ENCODE data around the gene HYLS1.
A peak's percentile ranks its signal among the peaks of the same experiment; 100 is the strongest.

Gene HYLS1

DNA sequence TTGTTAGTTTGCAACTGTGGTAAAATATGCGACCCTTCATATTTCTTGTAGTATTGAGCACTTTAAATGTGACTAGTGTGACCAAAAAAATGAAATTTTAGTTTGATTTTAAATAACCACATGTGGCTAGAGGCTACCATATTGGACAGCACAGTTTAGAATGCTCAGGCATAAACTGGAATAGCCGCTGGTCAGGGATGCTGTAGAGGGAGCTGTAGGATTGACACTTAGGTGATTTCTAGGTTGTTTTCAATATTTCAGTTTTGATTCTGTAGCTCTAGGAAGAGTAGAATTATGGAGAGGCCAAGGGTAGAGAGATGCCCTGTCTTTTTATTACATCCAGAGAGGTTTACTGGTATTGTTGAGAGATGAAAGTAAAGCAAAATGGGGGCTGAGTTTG is 47.6 kb downstream of the HYLS1 start:
- no peak for DNase-seq

DNA sequence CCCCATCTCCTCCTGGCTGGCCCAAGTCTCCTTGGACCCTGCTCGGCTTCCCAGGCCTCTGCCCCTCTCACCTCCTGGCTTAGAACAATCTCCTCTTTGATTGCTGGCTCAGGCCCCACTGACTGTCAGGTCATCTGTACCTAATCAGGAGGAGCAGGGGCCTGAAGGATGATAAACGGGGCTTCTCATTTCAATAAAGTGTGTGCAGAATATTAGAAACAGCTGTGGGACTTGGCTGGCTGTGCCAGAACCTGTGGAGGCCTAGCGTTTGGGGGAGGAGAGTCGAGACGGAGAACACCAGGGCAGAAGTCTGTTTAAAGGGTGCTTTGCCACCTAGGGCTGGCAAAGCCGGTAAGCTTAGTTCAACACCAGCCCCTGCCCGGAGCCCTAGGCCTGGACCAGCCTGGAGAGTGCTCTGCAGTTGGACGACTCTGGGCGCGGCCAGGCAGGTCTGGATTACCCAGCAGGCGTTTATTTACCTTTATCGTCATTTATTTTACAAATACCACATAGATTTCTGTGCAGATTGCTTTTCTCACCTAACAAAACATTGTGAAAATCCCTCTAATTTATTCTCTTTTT is 48.2 kb downstream of the HYLS1 start:
- DNase-seq = no peak

DNA sequence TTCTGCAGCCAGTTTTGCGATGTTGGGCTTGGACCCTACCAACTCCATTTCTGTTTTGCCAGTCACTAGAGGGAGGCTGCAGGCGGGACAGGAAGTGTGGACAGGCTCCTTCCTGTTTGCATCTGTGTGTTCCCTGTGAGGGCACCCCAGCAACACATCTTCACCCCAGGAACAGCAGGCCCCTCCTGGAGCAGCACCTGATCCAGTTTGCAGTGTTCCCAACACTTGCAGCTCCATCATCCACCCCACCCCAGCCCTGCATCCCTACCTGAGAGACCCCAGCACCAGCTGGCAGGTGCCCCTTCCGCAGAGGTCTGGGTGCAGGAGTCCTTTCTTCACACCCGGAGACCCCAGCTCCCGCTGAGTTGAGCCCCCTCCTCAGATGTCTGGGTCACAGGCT is 51.0 kb downstream of the HYLS1 start:
- DNase-seq = no peak

DNA sequence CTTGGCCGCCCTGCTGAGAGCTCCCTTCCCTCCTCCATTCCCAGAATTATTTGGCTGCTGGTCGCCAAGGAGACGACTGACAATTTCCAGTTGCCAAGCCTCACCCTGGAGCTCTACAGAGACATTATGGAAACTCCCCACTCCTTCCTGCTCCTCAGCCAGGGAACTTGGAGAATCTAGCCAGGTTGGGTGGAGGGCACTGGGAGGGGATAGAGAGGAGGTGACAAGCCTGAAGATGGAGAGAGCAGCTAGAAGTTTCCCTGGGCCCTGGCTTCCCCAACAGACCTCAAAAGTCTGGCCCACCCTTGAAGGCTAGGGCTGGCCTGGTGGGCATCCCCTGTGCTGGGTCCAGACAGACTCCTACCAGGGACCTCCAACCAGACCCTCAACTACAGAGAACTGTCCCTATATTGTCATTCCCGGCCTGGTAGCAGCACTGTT is 51.6 kb downstream of the HYLS1 start:
- DNase-seq = no peak

DNA sequence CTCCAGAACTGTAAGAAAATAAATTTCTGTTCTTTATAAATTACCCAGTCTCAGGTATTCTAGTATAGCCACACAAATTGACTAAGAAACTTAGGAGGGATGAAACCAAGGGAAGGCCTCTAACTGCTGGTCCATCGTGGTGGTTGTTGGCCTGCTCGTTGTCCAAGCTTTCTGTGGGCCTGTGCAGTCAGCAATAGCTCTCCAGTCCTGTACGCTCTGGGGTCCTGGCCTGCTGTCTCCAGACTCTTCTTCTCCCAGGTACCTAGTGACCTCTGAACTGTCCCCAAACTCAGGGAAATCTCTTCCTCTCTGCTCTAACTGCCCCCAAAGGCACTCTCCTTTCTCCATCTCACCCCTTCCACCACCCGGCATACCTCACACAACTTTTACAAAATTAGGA is 52.7 kb downstream of the HYLS1 start:
- DNase-seq = no peak

DNA sequence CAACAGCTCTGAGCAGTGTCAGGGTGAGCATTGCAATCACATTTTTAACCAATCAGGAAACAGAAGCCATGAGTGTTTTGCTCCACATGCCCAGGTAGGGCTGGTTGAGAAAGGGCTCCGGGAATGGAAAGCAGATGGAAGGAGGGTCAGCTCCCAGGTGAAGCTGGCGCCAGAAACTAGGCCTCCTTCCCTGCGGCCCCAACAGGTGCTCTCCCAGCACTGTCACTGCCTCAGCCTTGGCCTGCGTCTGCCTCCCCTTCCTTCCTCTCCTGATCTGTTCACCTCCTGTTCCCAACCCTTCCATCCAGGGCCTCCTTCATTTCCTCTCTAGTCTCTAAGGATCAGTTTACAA is 53.8 kb downstream of the HYLS1 start:
- no peak for DNase-seq

DNA sequence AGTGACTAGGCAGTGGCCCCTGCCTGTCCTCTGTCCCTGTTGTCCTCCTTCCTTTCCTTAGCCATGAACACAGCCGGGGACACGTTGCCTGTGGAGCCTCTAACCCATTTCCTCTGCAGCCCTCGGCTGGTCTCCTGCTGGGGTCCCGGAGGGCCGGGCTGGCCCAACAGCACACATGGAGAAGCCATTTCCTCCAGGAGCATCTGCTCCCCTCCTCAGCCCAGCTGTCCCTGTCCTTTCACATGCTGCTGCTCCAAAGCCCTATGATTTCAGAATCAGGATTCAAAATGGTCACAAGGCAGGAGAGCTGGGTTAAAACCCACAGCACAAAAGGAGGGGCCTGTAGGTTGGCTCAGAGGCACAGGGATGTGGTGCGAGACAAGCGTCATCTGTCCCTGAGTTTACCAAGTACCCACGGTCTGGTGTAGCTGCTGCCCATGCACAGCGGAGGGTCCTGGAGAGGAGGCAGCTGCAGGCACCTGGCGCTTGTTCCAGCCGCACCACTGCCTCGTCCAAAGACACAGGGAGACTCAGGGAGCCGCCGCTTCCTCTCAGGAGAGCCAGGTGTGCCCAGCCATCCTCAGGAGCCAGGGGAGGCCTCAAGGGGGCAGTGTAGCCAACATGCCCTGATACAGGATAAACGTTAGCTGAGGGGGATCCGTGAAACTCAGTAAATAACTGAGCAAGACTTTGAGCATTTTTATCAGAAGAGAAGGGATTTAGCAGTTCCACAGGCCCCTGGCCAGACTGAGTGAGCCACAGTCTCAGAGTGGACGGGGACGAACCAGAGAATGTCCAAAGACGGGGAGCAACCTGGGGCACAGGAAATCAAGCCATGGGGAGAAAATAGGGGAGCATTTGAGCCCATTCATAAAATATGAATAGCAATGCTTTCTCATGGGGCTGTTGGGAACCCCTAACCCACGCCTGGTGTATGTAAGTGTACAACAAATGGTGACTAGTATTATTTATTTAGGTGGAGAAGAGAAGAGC is 54.4 kb downstream of the HYLS1 start:
- peak; percentile 7 for DNase-seq

DNA sequence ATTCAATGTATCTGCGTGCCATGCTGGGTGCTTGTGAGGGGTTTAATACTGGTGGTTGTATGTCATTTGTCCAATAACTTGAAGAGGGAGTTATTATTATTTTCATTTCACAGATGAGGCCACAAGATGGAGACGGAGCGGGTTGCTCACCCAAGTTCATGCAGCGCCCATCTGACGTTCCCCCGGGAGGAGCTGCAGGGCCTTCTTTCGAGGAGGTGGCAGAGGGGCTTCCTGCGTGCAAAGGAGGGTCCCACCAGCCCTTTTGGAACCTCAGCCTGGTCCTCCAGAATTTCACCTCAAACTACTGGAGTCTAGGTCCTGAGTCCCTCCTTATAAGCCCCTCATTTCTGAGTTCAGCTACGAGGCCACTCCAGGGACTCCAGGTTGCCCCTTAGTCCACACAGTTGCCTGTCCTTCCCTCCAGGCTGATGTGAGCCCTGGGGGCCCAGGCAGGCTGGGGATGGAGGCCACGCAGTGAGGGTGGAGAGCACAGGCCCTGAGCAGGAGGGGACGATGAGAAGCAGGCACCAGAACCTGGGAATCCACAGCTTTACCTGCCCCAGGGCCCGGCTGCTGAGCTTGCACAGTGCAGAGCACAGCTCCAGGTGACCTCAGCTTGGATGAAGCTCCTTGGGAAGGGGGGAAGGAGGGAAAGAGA is 55.4 kb downstream of the HYLS1 start:
- no peak for DNase-seq

DNA sequence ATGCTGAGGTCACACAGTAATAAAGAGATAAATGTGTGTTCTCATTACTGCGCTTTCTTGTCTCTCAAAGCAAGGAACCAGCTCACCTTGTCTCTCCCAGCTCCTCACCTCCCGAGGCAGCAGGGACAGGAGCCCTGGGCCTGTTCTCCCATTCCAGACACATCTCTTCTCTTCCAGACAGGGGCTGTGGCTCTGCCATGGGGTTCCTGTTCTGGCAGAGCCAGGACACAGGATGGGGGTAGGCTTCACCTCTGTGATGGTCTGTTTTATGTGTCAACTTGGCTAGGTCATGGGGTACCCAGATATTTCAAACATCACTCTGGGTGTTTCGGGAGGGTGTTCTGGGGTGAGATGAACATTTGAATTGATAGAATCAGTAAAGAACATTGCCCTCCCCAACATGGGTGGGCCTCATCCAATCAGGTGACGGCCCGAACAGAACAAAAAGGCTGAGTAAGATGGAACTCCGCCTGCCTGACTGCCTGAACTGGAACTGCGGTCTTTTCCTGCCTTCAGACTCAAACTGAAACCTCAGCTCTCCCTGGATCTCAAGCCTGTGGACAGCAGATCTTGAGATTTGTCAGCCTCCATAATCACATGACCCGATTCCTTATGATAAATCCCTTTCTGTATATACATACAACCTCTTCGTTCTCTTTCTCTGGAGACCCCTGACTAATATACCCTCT is 56.3 kb downstream of the HYLS1 start:
- no peak for DNase-seq

DNA sequence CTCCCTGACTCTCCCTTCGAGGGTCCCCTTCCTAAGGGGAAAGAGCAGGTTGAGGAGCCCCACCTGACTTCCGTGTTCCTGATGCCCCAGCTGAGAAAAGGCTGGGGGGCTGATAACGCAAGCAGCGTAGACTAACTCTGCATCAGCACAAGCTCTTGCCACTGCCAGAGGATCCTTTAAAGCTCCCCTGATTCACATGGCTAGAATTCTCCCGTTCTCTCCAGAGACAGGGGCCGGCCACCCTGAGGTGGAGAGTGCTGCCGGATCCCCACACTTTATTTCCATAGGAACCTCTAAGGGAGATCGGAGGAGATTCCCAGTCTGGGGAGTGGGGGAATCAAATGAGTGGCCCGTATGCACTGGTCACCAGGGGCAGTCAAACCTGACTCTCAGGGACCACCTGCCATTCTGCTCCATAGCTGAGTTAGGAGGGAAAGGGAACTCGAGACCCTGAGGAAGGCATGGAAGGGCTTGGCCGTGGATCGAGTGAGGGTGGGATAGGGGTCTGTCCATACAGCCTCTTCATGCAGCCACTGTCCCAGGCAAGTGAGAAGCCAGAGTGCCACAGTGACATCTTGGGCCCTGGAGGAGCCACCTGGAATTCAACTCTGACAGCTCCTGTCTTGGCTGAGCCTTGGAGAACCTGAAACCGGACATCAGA is 57.0 kb downstream of the HYLS1 start:
- no peak for DNase-seq

DNA sequence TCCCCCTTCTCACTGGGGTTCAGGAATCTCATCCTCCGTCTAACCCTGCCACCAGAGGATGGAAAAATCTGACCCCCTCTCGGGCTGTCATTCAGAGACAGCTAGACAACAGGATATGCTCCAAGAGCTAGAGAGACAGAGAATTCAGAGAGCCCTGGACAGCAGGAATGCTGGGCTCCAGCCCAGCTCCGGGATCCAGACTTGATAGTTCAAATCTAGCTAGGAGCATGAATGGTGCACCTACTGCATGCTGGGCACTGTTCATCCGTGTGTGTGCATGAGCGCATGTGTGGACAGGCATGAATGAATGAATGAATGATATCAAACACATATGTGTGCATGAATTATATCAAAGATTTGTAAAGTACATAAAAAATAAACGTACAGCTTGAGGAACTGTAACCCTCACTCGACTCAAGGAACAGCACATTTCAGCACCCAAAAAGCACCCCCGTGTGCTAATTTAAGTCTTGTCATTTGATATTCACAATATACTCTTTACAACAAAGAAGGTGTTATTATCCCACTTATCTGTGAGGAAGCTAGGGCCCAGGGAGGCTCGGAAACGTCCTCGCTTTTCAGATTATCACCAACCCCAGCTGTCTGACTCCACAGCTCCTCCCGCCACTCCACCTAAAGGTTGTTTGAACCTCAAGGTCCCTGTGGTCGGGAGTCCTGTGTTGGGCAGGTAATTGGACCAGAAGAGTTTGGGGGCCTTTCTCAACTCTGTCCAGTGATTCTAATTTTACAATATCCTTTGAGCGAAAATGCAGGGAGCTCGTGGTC is 57.7 kb downstream of the HYLS1 start:
- DNase-seq = no peak

DNA sequence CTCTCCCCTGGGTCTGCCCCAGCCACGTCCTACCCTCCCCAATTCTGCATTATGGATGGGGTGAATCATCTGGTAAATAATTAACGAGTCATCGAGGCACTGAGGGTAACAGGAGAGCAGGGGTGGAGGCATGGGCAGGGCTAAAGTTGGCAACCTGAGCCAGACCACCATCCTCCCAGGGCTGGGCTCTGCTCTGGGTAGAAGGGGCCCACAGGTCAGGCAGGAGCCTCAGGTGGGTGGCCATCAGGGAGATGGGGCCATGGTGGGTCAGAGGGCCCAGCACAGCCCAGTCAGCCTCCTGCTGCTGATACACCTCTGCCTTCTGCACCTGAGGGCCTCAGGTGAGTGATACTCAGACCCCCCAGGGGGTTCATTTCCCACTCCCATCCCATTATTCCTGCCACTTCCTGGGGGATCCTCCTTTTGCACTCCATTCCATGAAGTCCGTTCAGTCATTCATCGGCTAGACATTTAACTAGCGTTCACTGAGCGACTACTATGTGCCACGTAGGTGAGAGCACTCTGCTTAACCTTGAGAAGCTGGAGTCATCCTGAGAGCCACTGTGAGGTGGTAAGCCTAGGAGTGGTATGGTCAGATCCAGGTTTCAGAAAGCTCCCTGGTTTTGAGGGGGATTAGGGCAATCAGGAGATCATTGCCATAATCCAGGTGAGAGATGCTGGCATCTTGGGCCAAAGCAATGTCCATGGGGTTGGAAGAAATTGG is 58.5 kb downstream of the HYLS1 start, which contains the start of gene VSIG10L2:
Gene VSIG10L2 (plus strand): TSS at position 248 of the 724 bp plus-strand sequence. CDS start 12 bp downstream, at position 260.
- DNase-seq = no peak

DNA sequence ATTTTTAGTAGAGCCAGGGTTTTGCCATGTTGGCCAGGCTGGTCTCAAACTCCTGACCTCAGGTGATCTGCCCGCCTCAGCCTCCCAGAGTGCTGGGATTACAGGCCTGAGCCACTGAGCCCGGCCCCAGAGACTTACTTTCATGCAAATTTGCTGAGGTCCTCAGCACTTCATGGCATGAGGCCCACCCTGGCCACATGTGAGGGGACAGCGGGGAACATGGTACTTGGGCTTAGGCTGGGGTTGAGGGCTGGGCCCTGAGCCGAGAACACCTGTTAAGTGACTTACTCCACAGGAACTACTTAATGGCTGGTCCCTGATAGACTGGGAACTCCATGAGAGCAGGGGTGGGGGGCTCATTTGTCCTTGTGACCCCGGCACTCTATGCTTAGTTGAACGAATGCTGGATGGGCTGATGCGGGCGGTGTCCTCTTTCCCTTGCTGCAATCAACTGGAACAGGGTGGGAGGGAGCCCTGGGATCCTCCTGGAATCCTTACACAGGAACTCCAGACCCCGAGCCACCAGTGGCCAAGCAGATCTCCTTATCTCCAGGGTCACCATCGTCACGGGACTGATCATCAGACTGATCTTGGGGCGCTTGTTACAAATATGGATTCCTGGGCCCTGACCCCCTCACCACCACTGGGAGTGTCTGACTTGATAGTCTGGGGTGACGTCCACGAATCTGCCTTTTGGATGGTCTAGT is 59.4 kb downstream of the HYLS1 start:
- DNase-seq = no peak

DNA sequence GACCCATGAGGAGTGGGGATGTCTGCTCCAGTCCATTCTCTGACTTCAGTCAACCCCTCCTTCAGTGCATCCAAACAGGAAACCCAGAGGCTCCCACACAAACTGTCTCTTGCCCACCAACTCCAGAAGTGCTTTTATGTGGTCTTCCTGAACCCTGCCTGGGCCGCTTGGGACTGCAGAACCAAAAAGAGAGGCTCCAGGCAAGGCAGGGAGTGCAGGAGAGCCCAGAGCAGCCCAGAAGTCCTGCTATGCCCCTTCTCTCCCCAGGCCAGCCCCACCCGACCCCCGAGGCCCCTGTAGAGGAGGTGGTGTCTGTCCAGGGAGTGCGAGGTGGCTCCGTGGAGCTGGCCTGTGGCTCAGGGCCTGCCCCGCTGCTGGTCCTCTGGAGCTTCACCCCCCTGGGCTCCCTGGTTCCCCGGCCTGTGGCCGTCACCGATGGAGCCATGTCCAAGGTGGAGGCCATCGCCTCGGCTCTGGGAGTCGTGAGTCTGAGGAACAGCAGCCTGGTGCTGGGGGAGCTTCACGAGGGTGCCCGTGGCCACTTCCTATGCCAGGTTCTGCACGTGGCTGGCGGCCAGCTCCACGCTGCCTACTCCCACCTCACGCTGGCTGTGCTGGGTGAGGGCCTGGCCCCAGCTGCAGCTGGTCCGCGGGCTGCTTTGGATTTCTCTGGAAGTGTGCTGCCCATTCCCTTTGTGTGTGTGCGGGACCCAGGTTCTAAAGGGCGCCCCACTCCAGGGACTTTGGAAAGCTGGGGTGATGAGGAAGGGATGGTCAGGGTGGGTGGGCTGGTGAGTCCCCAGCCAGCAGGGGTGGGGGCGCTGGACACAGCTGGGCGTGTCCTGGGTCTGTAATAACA is 60.2 kb downstream of the HYLS1 start:
- no peak for DNase-seq

DNA sequence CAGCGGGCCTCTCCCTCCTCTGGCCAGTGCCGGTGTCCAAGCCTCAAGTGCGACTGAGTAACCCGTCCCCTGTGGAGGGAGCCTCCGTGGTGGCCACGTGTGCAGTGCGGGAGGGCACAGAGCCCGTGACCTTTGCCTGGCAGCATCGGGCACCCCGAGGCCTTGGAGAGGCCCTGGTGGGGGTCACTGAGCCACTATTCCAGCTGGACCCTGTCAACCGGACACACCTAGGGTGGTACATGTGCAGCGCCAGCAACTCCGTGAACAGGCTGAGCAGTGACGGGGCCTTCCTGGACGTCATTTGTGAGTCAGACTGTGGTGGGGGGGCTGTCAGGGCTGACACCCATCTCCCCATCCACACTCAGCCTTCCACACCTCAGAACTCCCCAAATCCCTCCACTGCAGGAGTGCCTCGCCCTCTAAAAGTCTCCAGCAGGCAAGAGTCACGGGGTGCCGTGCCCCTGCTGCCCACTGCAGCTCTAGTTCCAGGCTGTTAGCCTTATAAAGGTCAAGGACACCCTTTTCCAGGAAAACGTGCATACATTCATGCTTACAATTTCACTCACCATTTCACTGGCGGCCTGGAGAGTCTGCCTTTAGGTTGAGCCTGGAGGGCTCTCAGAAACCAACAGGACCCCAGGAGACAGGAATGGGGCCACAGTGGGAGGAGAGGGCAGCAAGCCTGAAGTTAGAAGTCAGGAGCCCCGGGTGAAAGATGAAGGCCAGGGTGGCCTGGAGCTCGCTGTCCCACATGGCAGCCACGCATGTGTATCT is 61.0 kb downstream of the HYLS1 start:
- no peak for DNase-seq

DNA sequence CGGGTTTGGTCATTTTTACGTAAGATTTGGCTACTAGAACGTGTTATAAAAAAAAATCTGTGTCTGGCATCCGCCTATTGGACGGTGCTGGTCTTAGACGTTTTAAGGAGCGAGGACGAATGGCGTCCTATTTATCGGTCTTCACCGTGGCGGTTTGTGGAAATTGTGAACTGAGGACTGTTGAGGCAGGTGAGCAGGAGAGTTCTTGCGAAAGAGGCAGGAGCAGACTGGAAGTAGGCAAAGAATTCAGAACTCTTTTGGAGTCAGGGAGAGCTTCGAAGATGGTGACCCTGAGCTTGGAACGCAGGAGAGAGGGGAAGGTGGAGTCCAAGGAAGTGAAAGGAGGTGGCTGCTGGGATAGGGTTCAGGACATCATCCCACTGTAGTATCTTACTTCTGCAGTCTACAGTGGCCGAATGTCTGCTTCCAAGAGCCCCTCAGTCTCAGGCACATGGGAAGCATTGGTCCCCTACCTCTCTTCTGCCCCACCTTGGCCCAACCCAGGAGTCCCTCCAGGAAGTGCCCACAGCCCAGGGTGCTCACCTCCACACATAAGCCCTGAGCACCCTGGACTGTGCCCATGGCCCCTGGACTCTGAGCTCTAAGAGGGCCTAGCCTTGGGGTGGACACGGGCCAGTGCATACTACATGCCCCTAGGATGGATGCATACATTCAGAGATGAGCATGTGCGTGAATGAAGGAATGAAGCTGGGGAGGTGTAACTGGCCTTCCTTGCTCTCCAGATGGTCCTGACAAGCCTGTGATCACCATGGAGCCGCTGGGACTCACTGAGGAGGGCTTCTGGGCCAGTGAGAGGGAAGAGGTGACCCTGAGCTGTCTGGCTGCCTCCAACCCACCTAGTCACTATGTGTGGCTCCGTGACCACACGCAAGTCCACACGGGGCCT is 62.1 kb downstream of the HYLS1 start:
- no peak for DNase-seq

DNA sequence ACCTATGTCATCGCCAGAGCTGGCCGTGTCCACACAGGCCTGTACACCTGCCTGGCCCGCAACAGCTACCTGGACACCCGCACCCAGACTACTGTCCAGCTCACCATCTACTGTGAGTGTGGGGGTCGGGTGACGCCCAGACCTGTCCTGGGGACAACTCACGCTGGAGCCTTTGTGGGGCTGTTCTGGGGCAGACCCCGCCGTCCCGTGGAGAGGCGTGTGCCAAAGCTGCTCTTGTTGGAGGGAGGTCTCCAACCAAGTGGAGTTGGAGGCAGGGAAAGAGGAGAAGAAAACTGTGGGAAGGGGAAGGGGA is 62.7 kb downstream of the HYLS1 start:
- DNase-seq = no peak
